Stimulated activated CD4-positive, alpha-beta T cell treated with anti-CD3 and anti-CD28 coated beads, Interleukin-1b, Interleukin-23, amount 100 ng/mL, for 48 hours (primary cell): ENCODE measurements around the gene XKR3.
A peak's percentile ranks its signal among the peaks of the same experiment; 100 is the strongest.
"Not testable (repeated sequence)": the region's sequence is repeated elsewhere in the genome, so short reads cannot be mapped to it uniquely, and the experiment has no call there.

Experiments
- DNase-seq: peaks from one replicate; pipeline ENCODE4 v3.0.0-alpha.2; 2020

Gene XKR3

GRCh38 chr22:16824716-16825687 lies at the start of gene XKR3:
Gene XKR3, minus strand, starts transcription at chr22:16825411. Its CDS starts 17,338 bp downstream, at chr22:16808073.
- DNase-seq = peak; percentile 4

- not testable (repeated sequence) for DNase-seq
These were observed 44.4 kb upstream of the XKR3 start for GRCh38 chr22:16869640-16870039.

- DNase-seq = no peak
These were observed 41.0 kb upstream of the XKR3 start for GRCh38 chr22:16866167-16866566.

GRCh38 chr22:16856851-16857250 lies 31.6 kb upstream of the XKR3 start:
- DNase-seq = not testable (repeated sequence)

GRCh38 chr22:16854631-16855030 lies 29.4 kb upstream of the XKR3 start:
- DNase-seq = no peak

GRCh38 chr22:16851268-16851996 lies 26.2 kb upstream of the XKR3 start:
- not testable (repeated sequence) for DNase-seq

- DNase-seq = no peak
These were observed 22.1 kb upstream of the XKR3 start for GRCh38 chr22:16847271-16847670.

- no peak for DNase-seq
These were observed 20.7 kb upstream of the XKR3 start for GRCh38 chr22:16845881-16846280.

- no peak for DNase-seq
These were observed 20.3 kb upstream of the XKR3 start for GRCh38 chr22:16845465-16845864.

- no peak for DNase-seq
These were observed 19.3 kb upstream of the XKR3 start for GRCh38 chr22:16844529-16844928.

GRCh38 chr22:16838073-16838472 lies 12.9 kb upstream of the XKR3 start:
- no peak for DNase-seq

- DNase-seq = no peak
These were observed 9.8 kb upstream of the XKR3 start for GRCh38 chr22:16834971-16835370.

- no peak for DNase-seq
These were observed 6.0 kb upstream of the XKR3 start for GRCh38 chr22:16831257-16831656.

- no peak for DNase-seq
These were observed 4.8 kb upstream of the XKR3 start for GRCh38 chr22:16829985-16830384.

- no peak for DNase-seq
These were observed 3.7 kb upstream of the XKR3 start for GRCh38 chr22:16828876-16829275.

- no peak for DNase-seq
These were observed 2.3 kb upstream of the XKR3 start for GRCh38 chr22:16827506-16827905.

GRCh38 chr22:16819249-16819648 lies 6.0 kb downstream of the XKR3 start:
- no peak for DNase-seq

GRCh38 chr22:16818538-16818937 lies 6.7 kb downstream of the XKR3 start:
- DNase-seq = no peak

- no peak for DNase-seq
These were observed 10.1 kb downstream of the XKR3 start for GRCh38 chr22:16815073-16815472.

- DNase-seq = no peak
These were observed 14.9 kb downstream of the XKR3 start for GRCh38 chr22:16810188-16810802.

GRCh38 chr22:16808744-16809143 lies 16.5 kb downstream of the XKR3 start:
- no peak for DNase-seq

- no peak for DNase-seq
These were observed 18.1 kb downstream of the XKR3 start for GRCh38 chr22:16807109-16807508.

GRCh38 chr22:16806401-16806800 lies 18.8 kb downstream of the XKR3 start:
- DNase-seq = no peak
